BE2C (cell line): Measurements from ENCODE around the gene BICDL1.

Experiments used
- DNase-seq: peaks from one replicate; pipeline ENCODE4 v3.0.0-alpha.2; 2020
- H3K27me3 ChIP-seq: fragments of 250-450 bp; sonication (Bioruptor Pico); 2 replicates; pipeline ENCODE4 v1.5.1; 2020; ENCODE audit warnings: mild to moderate bottlenecking
- H3K36me3 ChIP-seq: fragments of 250-450 bp; sonication (Bioruptor Pico); 2 replicates; pipeline ENCODE4 v1.5.1; 2020; ENCODE audit warnings: mild to moderate bottlenecking
- H3K4me1 ChIP-seq: fragments of 250-450 bp; sonication (Bioruptor Pico); 2 replicates; pipeline ENCODE4 v1.5.1; 2020
- H3K4me3 ChIP-seq: 2 replicates; pipeline ENCODE4 v1.5.1; 2011; ENCODE audit warnings: low read depth, low read length
- H3K9me3 ChIP-seq: fragments of 250-450 bp; sonication (Bioruptor Pico); 2 replicates; pipeline ENCODE4 v1.5.1; 2020
- CTCF ChIP-seq: IDR thresholded peaks from 2 replicates; pipeline ENCODE4 v1.5.1; 2012; ENCODE audit warnings: mild to moderate bottlenecking, low read depth, low read length

The BICDL1 gene

GRCh38 chr12:120094485-120094884 lies 105.4 kb downstream of the BICDL1 start:
- Histone ChIP-seq H3K4me3 (no peak overlapping the region), H3K9me3 (no peaks in the 10 kb centered on the region), H3K36me3 (peaks cover 37% of the 10 kb centered on the region), H3K4me1 (peaks cover 27% of the 10 kb centered on the region), H3K27me3 (no peaks in the 10 kb centered on the region)
- DNase-seq = no peak
- TF ChIP-seq CTCF = no peak

- TF ChIP-seq CTCF = no peak
- DNase-seq = no peak
- H3K27me3 ChIP-seq = no peaks in the 10 kb centered on the region
- no peak overlapping the region for H3K4me3 ChIP-seq
- H3K4me1 ChIP-seq = peaks cover 31% of the 10 kb centered on the region
- H3K36me3 ChIP-seq = peaks cover 46% of the 10 kb centered on the region
- no peaks in the 10 kb centered on the region for H3K9me3 ChIP-seq
Observed at GRCh38 chr12:120095331-120095730, 106.3 kb downstream of the BICDL1 start.

- H3K27me3 ChIP-seq = no peaks in the 10 kb centered on the region
- no peak overlapping the region for H3K4me3 ChIP-seq
- peaks cover 35% of the 10 kb centered on the region for H3K4me1 ChIP-seq
- peaks cover 47% of the 10 kb centered on the region for H3K36me3 ChIP-seq
- TF ChIP-seq CTCF = no peak
- H3K9me3 ChIP-seq = no peaks in the 10 kb centered on the region
- DNase-seq = no peak
Observed at GRCh38 chr12:120095736-120096135, 106.7 kb downstream of the BICDL1 start.

GRCh38 chr12:120096671-120097202 lies 107.7 kb downstream of the BICDL1 start:
- no peaks in the 10 kb centered on the region for H3K9me3 ChIP-seq
- TF ChIP-seq CTCF = no peak
- H3K4me1 ChIP-seq = peaks cover 43% of the 10 kb centered on the region
- no peak for DNase-seq
- H3K36me3 ChIP-seq = peaks cover 49% of the 10 kb centered on the region
- H3K4me3 ChIP-seq = no peak overlapping the region
- H3K27me3 ChIP-seq = no peaks in the 10 kb centered on the region

- H3K27me3 ChIP-seq = no peaks in the 10 kb centered on the region
- no peak for DNase-seq
- no peak for TF ChIP-seq CTCF
- no peak overlapping the region for H3K4me3 ChIP-seq
- peaks cover 38% of the 10 kb centered on the region for H3K4me1 ChIP-seq
- no peaks in the 10 kb centered on the region for H3K9me3 ChIP-seq
- H3K36me3 ChIP-seq = peaks cover 60% of the 10 kb centered on the region
Observed at GRCh38 chr12:120098756-120099470, 109.9 kb downstream of the BICDL1 start.

GRCh38 chr12:120099738-120100137 lies 110.7 kb downstream of the BICDL1 start:
- Histone ChIP-seq H3K36me3 (peaks cover 57% of the 10 kb centered on the region), H3K9me3 (no peaks in the 10 kb centered on the region), H3K27me3 (no peaks in the 10 kb centered on the region), H3K4me3 (no peak overlapping the region), H3K4me1 (peaks cover 31% of the 10 kb centered on the region)
- no peak for TF ChIP-seq CTCF
- no peak for DNase-seq
